AG04450 (cell line): Measurements from ENCODE around the gene RAB11FIP3. TPM values are rescaled to one million over a fixed set of nuclear protein-coding genes. Genes with fewer than 3 reads are reported as not detected.
"Not testable (repeated sequence)": the region's sequence is repeated elsewhere in the genome, so short reads cannot be mapped to it uniquely, and the experiment has no call there.

Experiments used
- CTCF ChIA-PET: fragments of 300-600, 350-600 bp; formaldehyde crosslinking; extraction: SDS; loops from one replicate; lab custom pipeline; 2022; ENCODE audit warnings: antibody characterized with exemption, inconsistent platforms; lab: Charles Lee
- POLR2A ChIA-PET: fragments of 350-600 bp; formaldehyde crosslinking; extraction: SDS; loops from one replicate; lab custom pipeline; 2021; ENCODE audit warnings: antibody characterized with exemption, inconsistent platforms; lab: Yijun Ruan, JAX
- DNase-seq: peaks from one replicate; pipeline ENCODE4 v3.0.0-alpha.2; 2011; ENCODE audit warnings: low read depth, low spot score
- H3K27ac ChIP-seq: one replicate; pipeline ENCODE4 v1.5.1; 2012; ENCODE audit warnings: low read depth, low read length, control low read depth
- H3K27me3 ChIP-seq: one replicate; pipeline ENCODE4 v1.6.0; 2012; ENCODE audit warnings: low read length; ENCODE audit not compliant: control insufficient read depth, insufficient read depth
- H3K4me3 ChIP-seq: 2 replicates; pipeline ENCODE4 v1.5.1; 2011; ENCODE audit warnings: mild to moderate bottlenecking, low read depth, low read length, control low read depth
- H3K9me3 ChIP-seq: 2 replicates; pipeline ENCODE4 v1.5.1; 2012; ENCODE audit warnings: low read length; ENCODE audit not compliant: control insufficient read depth, insufficient read depth
- polyA plus RNA-seq: library from polyadenylated mRNA; depleted of rRNA; stranded (reverse); fragments of >200 nt; gene quantifications from 2 replicates; pipeline ENCODE4 v1.2.3, GENCODE V29; 2011
- TF ChIP-seq, protein P1 (sequence below): IDR thresholded peaks from 2 replicates; pipeline ENCODE4 v1.5.1; 2011; ENCODE audit warnings: low read depth, low read length, control low read depth, inconsistent platforms

Gene RAB11FIP3
- polyA plus RNA-seq, 1 experiment, result 6.9 TPM

DNA sequence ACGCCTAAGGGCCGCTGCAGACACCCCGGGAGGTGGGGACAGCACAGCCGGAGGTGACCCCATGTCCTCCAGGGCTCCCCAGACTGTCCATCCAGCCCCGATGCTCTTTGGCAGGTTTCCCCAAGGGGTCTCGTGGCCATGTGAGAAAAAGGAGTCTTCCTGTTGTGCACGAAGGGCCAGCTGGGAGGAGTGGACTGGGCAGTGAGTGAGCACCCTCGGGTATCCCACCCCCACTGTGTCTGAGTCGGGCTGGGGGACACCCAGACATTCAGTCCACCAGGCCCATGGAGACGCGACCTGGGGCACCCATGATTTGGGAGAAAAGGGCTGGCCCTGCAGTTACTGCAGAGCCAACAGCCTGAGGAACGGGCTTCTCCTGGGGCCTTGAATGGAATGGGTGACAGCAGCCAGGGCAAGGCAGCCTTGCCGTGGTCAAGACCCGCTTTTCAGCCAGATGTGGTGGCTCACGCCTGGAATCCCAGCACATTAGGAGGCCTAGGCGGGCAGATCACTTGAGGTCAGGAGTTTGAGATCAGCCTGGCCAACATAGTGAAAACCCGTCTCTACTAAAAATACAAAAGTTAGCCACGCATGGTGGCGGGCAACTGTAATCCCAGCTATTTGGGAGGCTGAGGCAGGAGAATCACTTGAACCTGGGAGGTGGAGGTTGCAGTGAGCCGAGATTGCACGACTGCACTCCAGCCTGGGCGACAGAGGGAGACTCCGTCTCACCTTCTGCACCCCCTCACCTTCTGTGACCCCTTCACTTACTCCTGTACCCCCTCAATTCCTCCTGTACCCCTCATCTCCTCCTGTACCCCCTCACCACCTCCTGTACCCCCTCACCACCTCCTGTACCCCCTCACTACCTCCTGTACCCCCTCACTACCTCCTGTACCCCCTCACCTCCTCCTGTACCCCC is 78.0 kb downstream of the RAB11FIP3 start:
- Histone ChIP-seq H3K4me3 (no peak overlapping the region), H3K9me3 (no peaks in the 10 kb centered on the region), H3K27ac (no peak overlapping the region), H3K27me3 (no peaks in the 10 kb centered on the region)
- TF ChIP-seq, protein P1, sequence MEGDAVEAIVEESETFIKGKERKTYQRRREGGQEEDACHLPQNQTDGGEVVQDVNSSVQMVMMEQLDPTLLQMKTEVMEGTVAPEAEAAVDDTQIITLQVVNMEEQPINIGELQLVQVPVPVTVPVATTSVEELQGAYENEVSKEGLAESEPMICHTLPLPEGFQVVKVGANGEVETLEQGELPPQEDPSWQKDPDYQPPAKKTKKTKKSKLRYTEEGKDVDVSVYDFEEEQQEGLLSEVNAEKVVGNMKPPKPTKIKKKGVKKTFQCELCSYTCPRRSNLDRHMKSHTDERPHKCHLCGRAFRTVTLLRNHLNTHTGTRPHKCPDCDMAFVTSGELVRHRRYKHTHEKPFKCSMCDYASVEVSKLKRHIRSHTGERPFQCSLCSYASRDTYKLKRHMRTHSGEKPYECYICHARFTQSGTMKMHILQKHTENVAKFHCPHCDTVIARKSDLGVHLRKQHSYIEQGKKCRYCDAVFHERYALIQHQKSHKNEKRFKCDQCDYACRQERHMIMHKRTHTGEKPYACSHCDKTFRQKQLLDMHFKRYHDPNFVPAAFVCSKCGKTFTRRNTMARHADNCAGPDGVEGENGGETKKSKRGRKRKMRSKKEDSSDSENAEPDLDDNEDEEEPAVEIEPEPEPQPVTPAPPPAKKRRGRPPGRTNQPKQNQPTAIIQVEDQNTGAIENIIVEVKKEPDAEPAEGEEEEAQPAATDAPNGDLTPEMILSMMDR, result no peak
- ChIA-PET CTCF (no interaction called here), POLR2A (no interaction called here)
- DNase-seq, result no peak

DNA sequence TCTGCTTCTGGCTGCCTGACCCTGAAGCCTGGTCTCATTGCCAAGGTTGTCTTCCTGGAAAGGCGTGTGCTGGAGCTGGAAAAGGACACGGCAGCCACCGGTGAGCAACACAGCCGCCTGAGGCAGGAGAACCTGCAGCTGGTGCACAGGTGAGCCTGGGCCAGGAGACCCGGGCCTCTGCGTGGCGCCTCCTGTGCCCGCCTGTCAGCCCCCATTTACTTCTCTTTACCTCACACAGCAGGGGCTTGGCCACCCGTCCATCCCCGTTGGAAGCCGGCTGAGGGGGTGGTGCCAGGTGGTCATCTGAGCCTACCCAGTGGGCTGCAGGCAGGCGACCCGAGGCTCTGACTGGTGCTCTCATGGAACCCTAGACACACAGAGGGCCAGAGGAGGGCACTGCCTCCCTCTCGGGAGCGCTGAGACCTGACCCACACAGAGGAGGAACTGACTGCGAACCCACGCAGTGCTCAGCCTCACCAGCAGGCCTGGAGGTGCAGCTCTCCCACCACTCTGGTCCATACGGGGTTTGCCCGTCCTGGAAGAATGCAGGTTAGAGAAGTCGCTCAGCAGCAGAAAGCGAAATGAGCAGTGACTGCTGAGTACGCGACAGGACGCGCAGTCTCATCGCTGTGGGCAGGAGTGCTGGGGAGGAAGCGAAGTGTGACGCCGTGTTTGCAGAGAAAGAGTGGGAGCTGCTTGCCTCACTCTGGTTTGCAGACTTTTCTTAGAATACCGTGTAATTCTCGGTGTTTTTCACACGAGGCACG is 80.2 kb downstream of the RAB11FIP3 start:
- H3K9me3 ChIP-seq, result peaks cover 5% of the 10 kb centered on the region; the same call in 1 of the 2 replicates
- POLR2A ChIA-PET, result no interaction called here

DNA sequence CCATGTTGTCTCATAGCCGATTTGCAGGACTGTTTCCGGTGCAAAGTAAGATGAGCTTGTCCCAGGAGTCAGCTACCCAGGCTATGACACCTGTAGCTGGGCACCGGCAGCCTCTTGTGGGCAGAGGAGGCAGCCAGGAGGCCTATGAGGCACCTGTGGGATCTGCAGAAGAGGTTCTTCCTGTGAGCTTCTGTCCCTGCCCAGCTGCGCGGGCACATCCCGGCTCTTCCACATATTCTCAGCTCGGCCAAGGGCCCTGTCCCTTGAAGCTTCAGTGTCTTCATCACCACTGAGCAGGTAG is 80.7 kb downstream of the RAB11FIP3 start:
- ChIA-PET POLR2A (no interaction called here), CTCF (no interaction called here)
- H3K27ac ChIP-seq, result no peak overlapping the region
- TF ChIP-seq, protein P1, result no peak
- peaks cover 5% of the 10 kb centered on the region; the same call in 1 of the 2 replicates for H3K9me3 ChIP-seq
- no peak overlapping the region for H3K4me3 ChIP-seq
- no peak for DNase-seq
- no peaks in the 10 kb centered on the region for H3K27me3 ChIP-seq

More for the DNA sequence above, 80.2 kb downstream of the RAB11FIP3 start:
- no peak for DNase-seq
- Histone ChIP-seq H3K4me3 (no peak overlapping the region), H3K27ac (no peak overlapping the region), H3K27me3 (no peaks in the 10 kb centered on the region)
- TF ChIP-seq, protein P1, result no peak
- CTCF ChIA-PET, result no interaction called here

DNA sequence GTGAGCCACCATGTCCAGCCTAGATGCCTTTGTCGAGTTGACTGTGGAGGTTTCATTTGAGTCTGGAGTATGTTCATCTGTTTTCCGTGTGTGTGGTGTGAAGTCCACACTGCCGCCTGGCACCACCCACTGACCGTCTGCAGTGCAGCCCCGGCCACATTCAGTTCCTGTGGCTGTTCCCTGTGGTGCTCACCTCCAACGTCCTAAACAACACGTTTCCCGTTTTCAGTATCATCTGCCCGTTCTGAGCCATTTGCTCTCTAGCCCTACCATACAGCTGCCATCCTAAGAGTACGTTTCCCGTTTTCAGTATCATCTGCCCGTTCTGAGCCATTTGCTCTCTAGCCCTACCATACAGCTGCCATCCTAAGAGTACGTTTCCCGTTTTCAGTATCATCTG is 82.1 kb downstream of the RAB11FIP3 start:
- DNase-seq, POLR2A ChIA-PET, H3K27ac ChIP-seq, H3K27me3 ChIP-seq, CTCF ChIA-PET, H3K9me3 ChIP-seq, H3K4me3 ChIP-seq: not testable (repeated sequence)

DNA sequence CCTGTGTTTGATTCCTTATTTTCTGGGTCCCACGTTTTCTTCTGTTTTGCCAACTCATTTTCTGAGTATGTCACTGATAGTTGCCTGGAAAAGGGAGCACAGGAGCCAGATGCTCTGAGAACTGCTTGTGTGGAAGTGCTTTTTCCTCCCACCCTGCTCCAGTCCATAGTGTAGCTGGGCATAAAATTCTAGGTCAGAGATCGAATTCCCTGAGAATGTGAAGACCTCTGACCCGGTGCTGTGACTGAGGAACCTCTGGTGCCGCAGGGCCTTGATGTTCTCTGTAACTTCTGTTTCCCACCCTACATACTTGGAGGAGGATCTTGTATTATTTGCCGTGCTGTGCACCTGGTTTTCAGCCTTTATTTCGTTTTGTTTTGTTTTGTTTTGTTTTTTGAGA is 82.5 kb downstream of the RAB11FIP3 start:
- ChIA-PET POLR2A (no interaction called here), CTCF (no interaction called here)
- no peak for DNase-seq
- peaks cover 5% of the 10 kb centered on the region; the same call in 1 of the 2 replicates for H3K9me3 ChIP-seq
- TF ChIP-seq, protein P1, result no peak
- no peak overlapping the region for H3K4me3 ChIP-seq
- no peak overlapping the region for H3K27ac ChIP-seq
- H3K27me3 ChIP-seq, result no peaks in the 10 kb centered on the region
